NCI-H510A (cell line): ENCODE data around the gene ACP5.
"Not testable (repeated sequence)": the region's sequence is repeated elsewhere in the genome, so short reads cannot be mapped to it uniquely, and the experiment has no call there.

Experiments used
- DNase-seq: peaks from one replicate; lab custom pipeline; 2025; lab: John Stamatoyannopoulos, UW

ACP5 gene

DNA sequence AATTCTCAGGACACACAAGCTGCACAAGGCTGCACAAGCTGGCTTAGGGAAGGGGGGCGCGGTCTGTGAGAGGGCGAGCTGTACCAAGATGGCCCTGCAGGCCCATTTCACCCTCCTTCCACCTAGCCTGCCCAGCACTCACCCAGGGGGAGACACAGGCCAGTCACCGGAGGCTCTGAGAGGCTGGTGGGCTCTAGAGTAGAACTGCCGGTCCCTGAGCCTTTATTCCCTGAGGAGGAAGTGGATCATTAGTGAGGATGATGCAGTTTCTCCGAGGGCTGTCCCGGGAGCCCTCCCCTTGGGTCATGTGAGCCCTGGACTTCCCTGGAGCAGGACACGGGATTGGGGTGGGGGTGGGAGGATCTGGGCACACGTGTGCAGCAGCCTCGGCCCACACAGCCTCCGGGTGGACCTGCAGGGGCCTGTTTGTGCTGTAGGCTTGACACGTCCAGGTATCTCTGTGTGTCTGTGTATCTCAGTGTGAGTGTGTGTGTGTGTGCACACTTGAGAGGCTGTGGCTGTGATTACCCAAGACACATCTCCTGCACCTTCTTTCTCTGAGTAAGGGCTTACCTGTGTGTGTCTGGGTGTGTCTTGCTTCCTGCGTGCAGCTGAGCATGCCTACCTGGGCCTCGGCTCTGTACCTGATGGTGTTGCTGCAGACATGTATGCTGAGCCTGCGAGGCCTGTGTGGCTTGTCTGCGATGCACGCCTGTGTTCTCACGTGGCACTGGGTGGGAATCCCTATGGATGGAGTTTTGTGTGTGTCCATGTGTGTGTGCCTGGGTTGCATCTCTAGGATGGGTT lies at the start of gene ACP5:
TSS of gene ACP5 (minus strand) at position 195 of the 807 bp plus-strand sequence. CDS start 328 bp downstream, outside the sequence.
- DNase-seq: no peak

DNA sequence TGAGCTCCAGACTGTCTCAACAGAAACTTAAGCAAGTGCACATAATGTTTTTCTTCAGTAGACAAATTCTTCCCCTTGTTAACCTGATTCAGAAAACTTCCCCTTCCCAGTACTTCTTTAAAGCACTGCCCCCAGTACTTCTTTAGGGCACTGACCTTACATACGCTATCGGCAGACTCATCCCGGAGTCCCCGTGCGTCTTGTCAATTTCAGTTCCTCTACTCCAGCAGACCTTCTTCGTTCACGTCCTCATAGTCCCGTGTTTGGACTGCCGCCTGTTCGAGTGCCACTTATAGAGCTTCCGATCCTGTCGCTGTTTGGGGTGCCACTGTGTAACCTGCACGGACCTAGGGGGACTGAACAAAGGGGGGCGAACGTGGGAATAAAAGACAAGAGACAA lies 48.8 kb upstream of the ACP5 start:
- no peak for DNase-seq

DNA sequence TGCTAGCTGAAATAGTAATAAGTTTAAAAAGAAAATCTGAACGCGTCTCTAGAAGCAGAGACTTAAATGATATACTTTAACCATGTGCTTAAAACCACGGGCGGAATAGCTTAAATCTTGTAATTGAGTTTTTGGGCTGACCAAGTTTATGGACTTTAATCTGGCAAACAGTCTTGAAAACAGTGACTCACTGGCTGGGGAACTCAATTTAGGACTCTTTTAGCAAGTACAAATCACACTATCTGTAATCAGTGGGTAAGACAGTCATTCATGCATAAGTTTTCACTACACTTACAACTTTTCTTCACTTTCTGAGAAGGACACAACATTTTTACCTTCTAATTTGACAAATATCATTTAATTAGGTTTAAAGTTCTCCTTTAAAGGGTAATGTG lies 46.6 kb upstream of the ACP5 start:
- no peak for DNase-seq

DNA sequence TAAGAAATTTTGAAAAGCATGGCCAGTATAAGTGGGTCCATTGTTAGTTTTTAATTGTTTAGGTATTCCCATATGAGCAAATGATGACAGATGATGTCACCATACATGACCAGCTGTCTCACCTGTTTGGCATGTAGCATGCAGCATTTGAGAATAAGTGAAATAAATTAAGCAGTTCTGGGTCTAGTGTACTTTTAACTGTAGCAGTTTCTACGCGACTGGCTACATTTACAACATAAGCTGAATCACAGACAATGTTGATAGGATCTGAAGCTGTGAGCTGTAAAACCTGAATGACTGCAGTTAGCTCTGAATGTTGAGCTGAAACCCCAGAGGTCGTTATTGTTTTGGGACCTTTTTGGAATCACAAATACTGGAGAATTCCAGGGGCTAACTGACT lies 45.0 kb upstream of the ACP5 start:
- not testable (repeated sequence) for DNase-seq

DNA sequence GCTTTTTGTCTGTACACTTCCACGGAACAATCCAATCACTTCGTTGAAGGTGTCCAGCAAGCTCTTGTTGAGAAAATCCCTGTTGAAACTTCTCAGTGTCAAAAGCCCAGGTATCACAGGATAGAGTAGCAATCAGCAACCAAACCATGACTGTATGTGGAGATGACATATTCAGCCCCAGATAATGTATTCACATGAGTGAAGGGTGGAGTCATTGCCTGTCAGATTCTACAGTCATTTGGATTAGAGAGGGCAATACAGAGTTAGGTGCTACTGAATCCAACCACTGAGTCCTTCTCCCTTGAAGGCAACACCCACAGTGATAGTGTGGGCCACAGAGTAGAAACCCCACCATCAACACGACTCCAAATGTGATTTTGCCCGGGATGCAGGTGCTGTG lies 43.1 kb upstream of the ACP5 start:
- DNase-seq: no peak

DNA sequence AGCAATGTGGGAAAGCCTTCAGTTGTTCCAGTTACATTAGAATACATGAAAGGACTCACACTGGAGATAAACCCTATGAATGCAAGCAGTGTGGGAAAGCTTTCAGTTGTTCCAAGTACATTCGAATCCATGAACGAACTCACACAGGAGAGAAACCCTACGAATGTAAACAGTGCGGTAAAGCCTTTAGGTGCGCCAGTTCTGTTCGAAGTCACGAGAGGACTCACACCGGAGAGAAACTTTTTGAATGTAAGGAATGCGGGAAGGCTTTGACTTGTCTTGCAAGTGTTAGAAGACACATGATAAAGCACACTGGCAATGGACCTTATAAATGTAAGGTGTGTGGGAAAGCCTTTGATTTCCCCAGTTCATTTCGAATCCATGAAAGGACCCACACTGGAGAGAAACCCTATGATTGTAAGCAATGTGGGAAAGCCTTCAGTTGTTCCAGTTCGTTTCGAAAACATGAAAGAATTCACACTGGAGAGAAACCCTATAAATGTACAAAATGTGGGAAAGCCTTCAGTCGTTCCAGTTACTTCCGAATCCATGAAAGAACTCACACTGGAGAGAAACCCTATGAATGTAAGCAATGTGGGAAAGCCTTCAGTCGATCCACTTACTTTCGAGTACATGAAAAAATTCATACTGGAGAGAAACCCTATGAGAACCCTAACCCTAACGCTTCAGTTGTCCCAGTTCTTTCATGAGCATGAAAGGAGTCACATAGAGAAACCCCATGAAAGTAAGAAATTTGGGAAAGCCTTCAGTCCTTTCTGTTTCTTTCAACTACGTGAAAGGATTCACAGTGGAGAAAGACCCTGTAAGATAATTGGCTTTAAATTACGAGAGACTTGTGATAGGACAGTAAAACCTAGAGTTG lies 40.0 kb upstream of the ACP5 start:
- no peak for DNase-seq

DNA sequence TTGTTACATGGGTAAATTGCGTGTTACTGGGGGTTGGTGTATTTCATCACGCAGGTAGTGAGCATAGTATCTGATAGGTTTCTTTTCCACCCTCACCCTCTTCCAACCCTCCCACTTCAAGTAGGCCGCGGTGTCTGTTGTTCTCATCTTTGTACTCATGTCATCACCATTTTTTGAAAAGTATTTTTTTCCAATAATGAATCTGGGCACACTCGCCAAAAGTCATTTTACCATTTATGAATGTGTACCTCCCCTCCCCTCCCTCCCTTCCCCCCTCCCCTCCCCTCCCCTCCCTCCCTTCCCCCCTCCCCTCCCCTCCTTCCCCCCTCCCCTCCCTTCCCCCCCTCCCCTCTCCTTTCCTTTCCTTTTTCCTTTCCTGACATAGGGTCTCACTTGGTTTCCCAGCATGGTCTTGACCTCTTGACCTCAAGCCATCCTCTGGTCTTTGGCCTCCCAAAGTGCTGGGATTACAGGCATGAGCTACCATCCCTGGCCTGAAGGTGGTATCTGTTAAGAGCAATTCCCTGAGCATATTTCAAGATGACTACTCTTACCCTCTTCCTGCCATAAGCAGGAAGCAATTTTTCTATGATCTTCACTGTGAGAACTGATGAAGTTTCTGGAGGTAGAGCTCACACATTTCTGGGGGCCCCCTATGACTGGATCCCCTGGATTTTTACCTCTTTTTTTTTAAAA lies 35.5 kb upstream of the ACP5 start:
- no peak for DNase-seq

DNA sequence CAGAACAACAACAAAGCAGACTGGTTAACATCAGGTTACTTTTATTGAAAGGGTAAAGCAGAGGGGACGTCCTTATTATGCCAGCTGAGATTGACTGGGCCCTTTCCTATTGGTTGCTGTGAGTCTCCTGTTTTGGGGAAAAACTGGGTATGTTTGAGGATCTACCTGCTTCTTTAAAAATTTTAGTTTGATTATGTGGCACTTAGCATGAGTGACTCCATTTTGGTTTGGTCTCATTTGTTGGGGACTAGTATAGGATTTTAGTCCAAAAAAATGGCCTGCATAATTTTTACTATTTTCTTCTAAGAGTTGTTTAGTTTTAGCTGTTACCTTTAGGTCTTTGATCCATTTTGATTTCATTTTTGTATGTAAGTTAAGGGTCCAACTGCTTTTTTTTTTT lies 34.3 kb upstream of the ACP5 start:
- no peak for DNase-seq

DNA sequence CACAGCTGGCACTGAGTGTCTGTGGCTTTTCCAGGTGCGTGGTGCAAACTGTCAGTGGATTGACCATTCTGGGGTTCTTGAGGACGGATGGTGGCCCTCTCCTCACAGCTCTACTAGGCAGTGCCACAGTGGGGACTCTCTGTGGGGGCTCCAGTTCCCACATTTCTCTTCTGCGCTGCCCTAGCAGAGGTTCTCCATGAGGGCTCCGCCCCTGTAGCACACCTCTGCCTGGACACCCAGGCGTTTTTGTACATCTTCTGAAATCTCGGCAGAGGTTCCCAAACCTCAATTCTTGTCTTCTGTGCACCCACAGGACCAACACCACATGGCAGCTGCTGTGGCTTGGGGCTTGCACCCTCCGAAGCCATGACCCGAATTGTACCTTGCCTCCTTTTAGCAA lies 29.0 kb upstream of the ACP5 start:
- no peak for DNase-seq

DNA sequence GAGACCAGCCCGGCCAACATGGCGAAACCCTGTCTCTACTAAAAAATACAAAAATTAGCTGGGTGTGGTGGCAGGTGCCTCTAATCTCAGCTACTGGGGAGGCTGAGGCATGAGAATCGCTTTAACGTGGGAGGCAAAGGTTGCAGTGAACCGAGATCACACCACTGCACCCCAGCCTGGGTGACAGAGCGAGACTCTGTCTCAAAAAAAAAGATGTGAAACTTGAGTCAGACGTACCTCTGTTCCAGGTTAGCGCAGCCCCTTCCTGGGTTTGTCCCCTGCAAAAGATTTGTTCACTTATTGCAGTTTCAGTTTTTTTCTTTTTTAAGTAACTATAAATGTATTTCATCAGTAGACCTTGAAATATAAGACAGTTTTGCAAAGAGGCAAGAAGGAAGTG lies 22.3 kb upstream of the ACP5 start:
- not testable (repeated sequence) for DNase-seq

DNA sequence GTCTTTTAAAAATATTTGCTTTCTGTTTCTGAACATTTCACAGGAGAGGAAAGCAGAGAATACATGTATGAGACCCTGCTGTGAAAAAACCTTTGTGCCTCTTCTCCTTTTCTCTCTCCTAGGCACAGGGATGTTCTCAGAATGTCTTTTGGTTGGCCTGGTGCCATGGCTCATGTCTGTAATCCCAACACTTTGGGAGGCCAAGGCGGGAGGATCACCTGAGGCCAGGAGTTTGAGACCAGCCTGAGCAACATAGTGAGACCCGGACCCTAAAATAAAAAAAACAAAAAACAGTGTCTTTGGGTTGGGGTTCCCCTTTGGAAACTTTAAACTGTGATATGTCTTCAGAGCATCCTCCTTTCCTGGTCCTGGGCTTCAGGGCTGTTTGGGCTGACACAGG lies 21.3 kb upstream of the ACP5 start:
- DNase-seq: no peak

DNA sequence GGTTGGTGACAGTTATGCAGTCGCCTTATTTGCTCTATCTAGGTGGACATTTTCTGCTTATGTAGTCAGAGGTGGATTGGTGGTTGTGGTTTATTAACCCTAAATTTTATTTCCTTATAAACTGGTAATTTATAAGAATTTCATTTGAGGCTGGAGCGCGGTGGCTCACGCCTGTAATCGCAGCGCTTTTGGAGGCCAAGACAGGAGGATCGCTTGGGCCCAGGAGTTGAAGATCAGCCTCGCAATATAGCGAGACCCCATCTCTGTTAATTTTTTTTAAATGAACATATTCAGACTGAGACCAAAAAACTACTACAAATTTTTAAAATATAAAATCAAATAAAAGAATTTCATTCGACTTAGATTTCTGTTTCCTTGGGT lies 20.6 kb upstream of the ACP5 start:
- no peak for DNase-seq

DNA sequence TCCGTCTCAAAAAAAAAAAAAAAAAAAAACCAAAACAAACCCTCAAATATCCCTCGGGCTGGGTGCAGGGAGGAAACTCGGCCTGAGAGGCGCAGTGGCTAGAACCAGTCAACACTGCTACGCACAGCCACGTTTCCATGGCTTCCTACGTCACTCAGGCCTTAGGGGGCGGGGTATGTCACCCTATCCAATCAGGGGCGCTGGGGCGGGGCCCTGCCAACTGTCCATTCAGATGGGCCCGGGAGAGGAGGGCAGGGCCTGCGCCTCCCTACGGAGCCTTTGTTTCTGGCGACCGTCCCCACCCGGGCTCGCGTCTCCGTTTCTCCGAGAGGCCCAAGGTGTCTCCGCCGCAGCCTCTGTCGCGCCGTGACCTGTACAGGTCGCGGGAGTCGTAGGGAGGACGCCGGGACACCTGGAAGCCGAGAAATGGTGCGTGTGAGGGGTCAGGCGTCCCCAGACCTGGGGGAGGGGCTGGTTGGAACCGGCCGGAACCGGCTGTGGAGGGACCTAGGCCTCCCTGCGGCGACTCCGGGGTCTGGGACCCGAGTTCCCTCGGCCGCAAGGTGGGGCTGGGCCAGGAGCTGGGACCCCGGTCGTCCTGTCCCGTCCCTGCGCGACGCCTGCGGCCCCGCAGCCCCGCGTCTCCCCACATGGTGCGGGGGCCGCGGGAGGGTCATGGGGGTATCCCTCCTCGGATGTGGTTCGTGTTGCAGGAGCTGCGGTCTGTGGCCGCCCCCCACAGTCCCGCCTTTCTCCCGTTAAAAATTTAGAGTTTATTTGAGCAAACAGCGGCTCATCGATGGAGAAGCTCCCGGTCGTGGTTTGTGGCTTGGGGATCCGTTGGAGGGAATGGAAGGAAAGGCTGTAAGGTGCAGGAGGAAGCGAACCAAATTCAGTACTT lies 20.0 kb upstream of the ACP5 start, which contains the start of gene ZNF627:
TSS of gene ZNF627 (plus strand) at position 282 of the 901 bp plus-strand sequence. CDS start at position 427, 145 bp downstream.
- peak; percentile 98 for DNase-seq

DNA sequence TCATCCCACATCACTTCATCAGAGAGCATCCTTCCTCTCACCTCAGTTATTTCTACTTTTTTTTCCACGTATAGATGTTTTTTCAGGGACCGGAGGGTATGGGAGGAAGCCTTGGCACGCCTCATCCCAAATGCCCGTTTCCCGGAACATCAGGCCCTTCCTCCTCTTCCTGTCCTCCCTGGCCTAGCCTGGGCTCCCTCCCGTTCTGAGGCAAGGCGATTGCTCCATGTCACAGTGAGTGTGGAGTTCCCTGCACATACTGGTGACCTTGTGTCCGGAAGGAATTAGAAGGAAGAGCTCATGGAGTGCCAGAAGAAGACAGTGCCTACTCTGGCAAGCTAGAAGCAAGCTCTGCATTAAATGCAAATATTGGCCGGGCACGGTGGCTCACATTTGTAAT lies 18.7 kb upstream of the ACP5 start:
- no peak for DNase-seq

DNA sequence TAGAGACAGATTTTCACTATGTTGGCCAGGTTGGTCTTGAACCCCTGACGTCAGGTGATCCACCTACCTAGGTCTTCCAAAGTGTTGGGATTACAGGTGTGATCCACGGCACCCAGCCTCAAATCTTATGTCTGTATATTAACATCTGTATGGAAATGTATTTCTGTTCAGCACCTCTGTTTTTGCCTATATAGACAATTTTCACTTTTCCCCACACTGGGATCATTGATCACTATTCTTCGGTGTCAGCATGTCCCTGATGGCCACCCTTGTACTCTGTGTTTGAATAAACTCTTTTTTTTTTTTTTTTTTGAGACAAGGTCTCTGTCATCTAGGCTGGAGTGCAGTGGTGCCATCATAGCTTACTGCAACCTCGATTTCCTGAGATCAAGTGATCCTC lies 16.6 kb upstream of the ACP5 start:
- no peak for DNase-seq

DNA sequence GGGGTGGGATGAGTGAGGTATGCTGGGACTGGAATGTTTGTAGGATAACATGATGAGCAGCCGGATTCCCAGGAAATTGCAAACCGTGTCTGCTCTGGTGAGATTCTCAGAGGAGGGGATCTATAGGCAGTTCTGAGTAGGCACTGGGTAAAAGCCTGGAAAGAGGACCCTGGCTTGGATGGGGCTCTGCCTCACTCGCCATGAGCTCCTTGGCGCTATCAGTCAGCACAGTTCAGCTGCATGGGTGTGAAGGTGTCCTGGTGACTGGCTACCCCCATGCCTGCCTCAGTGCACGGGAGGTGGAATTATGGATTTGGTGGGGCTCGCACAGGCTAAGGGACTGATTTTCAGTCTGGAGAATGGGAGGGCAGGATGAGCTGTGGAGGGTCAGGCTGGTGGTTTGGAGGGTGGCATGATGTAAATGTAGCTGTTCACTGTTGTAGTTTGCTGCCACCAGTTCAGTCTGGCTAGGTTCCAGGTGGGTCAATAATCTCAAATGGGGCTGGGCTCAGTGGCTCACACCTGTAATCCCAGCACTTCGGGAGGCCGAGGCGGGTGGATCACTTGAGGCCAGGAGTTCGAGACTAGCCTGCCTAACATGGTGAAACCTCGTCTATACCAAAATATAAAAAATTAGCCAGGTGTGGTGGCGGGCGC lies 10.7 kb upstream of the ACP5 start:
- no peak for DNase-seq

DNA sequence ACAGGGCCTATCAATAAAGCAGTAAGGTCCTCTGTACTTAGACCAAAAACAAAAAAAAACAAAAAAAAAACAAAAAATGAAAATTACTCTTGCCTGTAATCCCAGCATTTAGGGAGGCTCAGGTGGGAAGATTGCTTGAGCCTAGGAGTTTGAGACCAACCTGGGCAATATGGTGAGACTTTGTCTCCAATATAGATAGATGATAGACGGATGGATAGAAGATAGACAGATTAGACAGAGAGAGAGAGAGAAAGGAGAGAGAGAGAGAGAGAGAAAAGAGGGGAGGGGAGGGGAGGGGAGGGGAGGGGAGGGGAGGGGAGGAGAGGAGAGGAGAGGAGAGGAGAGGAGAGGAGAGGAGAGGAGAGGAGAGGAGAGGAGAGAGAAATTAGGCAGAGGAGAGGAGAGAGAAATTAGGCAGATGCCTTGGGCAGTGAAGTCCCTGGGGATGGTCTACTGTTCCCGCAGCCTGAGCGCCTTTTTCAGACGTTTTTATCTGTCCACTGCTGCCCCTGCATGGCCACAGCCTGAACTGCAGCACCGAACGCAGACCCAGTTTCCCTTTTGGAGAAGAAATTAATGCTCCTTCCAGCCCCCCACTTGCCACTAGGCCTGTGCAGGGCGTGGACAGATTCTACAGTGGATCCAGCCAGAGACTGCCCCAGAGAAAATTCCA lies 10.0 kb upstream of the ACP5 start:
- DNase-seq: peak; percentile 60

DNA sequence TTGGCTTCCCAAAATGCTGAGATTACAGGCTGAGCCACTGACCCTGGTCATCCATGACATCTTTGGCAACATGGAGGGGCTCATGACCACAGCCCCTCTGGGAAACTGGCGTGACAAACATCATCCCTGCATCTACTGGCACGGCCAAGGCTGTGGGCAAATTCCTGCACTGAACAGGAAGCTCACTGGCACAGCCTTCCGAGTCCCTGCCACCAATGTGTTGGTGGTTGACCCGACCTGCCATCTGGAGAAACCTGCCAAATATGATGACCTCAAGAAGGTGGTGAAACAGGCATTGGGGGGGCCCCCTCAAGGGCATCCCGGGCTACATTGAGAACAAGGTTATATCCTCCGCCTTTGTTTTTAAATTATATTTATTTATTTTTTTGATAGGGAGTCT lies 8.9 kb upstream of the ACP5 start:
- no peak for DNase-seq

DNA sequence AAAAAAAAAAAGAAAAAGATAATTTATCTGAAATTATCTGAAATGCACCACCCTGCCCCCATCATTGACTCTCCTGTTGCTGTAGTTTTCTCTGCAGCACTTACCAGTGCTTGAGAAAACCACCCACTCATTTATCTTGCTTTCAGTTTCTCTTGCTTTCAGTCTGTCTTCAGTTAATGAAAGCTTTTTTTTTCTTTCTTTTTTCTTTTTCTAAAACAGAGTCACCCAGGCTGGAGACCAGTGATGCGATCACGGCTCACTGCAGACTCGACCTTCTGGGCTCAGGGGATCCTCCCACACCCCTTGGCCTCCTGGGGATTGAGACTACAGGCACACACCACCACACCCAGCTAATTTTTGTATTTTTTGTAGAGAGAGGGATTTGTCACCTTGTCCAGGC lies 4.3 kb upstream of the ACP5 start:
- DNase-seq: no peak

DNA sequence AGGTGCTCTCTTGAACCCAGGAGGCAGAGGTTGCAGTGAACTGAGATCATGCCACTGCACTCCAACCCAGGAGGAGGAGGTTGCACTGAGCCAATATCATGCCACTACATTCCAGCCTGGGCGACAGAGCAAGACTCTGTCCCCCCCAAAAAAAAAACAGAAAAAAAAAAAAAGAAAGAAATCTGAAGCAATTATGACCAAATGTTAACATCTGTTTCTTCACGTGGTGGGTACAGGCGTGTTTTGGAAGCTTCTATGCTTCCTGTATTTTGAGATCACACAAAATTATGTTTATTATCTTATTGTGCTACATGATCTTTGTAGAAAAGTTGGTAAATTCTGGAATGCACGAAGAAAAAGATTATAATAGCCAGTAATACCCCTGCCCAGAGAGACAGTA lies 2.7 kb upstream of the ACP5 start:
- no peak for DNase-seq
